CMK (cell line): ENCODE measurements around the gene ING5.

Experiments used
- DNase-seq: peaks from one replicate; pipeline ENCODE4 v3.0.0-alpha.2; 2010; ENCODE audit warnings: low read depth

Gene ING5

GRCh38 chr2:241760301-241760771, 58.5 kb downstream of the ING5 start:
- DNase-seq: no peak

GRCh38 chr2:241762321-241762932, 60.6 kb downstream of the ING5 start:
- no peak for DNase-seq

GRCh38 chr2:241762933-241763369, 61.1 kb downstream of the ING5 start:
- DNase-seq: no peak

- DNase-seq: no peak
Observed at GRCh38 chr2:241763551-241764274, 61.9 kb downstream of the ING5 start.

GRCh38 chr2:241764275-241765241, 62.7 kb downstream of the ING5 start:
- DNase-seq: no peak

- no peak for DNase-seq
Observed at GRCh38 chr2:241767464-241768250, 65.8 kb downstream of the ING5 start.

- no peak for DNase-seq
Observed at GRCh38 chr2:241768251-241768711, 66.4 kb downstream of the ING5 start.

GRCh38 chr2:241768850-241769249, 67.0 kb downstream of the ING5 start:
- DNase-seq: no peak

- DNase-seq: no peak
Observed at GRCh38 chr2:241769819-241770184, 68.0 kb downstream of the ING5 start.

GRCh38 chr2:241770185-241770935, 68.5 kb downstream of the ING5 start:
- DNase-seq: no peak

GRCh38 chr2:241770936-241771285, 69.1 kb downstream of the ING5 start:
- DNase-seq: no peak

GRCh38 chr2:241771286-241772062, 69.6 kb downstream of the ING5 start:
- no peak for DNase-seq

- DNase-seq: peak; percentile 8
Observed at GRCh38 chr2:241772063-241772499, 70.2 kb downstream of the ING5 start.

GRCh38 chr2:241773511-241774418, 71.9 kb downstream of the ING5 start:
- DNase-seq: no peak

- no peak for DNase-seq
Observed at GRCh38 chr2:241774419-241775222, 72.8 kb downstream of the ING5 start.

- no peak for DNase-seq
Observed at GRCh38 chr2:241775223-241776177, 73.7 kb downstream of the ING5 start.
